ENCODE data around the gene NAA16. TPM values are rescaled to one million over a fixed set of nuclear protein-coding genes. Genes with fewer than 3 reads are reported as not detected.

The NAA16 gene
- total and polyA plus RNA-seq, 9 of the 15 experiments (the other 6 are each of a cell fraction or from before 2014, with no cell fraction given): 3.7 to 18.2 (median 12.0) TPM

DNA sequence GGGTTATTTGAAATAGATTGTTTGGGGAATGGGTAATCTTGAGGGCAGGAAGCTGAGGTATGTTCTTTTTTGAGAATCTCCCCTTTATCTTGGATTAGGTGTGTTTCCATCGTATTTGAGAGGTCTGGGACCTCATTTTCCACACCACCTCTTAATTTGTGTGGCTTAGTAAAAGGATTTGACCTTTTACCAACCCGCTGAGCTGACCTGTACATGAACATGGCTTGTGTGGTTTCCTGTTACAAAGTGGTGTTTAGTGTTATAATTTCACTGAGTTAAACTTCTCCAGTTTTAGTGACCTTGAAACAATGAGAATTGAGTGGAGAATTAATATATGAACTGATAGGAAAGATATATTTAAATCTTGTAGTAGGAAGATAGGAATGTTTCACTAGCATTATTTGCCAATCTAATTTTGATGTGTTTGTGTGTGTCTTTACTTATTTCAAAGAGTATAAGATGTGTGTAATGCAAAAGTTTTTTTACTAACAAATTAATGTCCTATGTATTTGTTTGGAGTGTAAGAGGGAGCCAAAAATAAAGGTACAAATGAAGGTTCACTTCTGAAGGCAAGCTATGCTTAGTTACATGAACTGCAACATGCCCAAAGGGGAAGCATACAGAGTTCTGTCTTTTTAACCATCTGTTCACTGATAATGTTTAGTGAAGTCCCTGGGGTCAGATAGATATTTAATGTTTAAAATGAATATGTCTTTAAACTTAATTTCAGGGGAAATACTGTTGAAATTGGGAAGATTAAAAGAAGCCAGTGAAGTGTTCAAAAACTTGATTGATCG is 17.1 kb downstream of the NAA16 start:
- H3K9me3 ChIP-seq (replicated peaks; ENCODE audit: control insufficient read depth, insufficient read depth, low read depth, low read length): no peaks in the 10 kb centered on the region
- POLR2A ChIA-PET: no interaction called here
- no peaks in the 10 kb centered on the region for H3K9me1 ChIP-seq (ENCODE audit: control insufficient read depth, insufficient read depth, low read length)
- no peak overlapping the region for H3K27ac ChIP-seq (ENCODE audit: extremely low read depth, low read depth, low read length)
- no peak overlapping the region for H3K9ac ChIP-seq (ENCODE audit: insufficient read depth in 1 of 2, low read depth in 2 of 2, low read length in 2 of 2)
- CTCF ChIA-PET (ENCODE audit: low intra/inter-chr PET ratio): no interaction called here
- no peaks in the 10 kb centered on the region for H3K79me2 ChIP-seq (ENCODE audit: control insufficient read depth, insufficient read depth, low read length)
- H3K4me2 ChIP-seq (ENCODE audit: insufficient read depth, low read length): no peak overlapping the region
- no peak for DNase-seq (ENCODE audit: extremely low read depth in 1 of 4, low spot score in 3 of 4)
- H3K4me3 ChIP-seq: no peak overlapping the region
- in situ Hi-C loops (cut with MboI): no loop called here
- H2AFZ ChIP-seq (ENCODE audit: low read depth, low read length): no peak overlapping the region
- H3K27me3 ChIP-seq (ENCODE audit: control insufficient read depth in 2 of 2, insufficient read depth in 2 of 2, low read length in 2 of 2): no peaks in the 10 kb centered on the region
- intact Hi-C loops (cut with micrococcal nuclease): no loop called here
- no TSS peak for BruUV-seq (replicated peaks)
- H3K4me1 ChIP-seq (replicated peaks in 1 of 2; ENCODE audit: control insufficient read depth in 2 of 2, insufficient read depth in 2 of 2, low read length in 2 of 2): no peaks in the 10 kb centered on the region
- peaks cover 51% of the 10 kb centered on the region for H3K36me3 ChIP-seq (ENCODE audit: control insufficient read depth, insufficient read depth, low read length)
- ATAC-seq: no peak
- H4K20me1 ChIP-seq (replicated peaks; ENCODE audit: control insufficient read depth, insufficient read depth, low read length): no peaks in the 10 kb centered on the region
- 79% methylated on average over 3 of the region's 3 CpGs for WGBS (ENCODE audit: insufficient coverage, low coverage, missing lambda C conversion rate)
- no peak for FAIRE-seq
- TF ChIP-seq ZBED1 (IDR thresholded peaks at IDR 0.05) (no peak), BDP1 (IDR thresholded peaks at IDR 0.05; ENCODE audit: insufficient read depth, insufficient read length) (no peak), DDX20 (tag; IDR thresholded peaks at IDR 0.05; ENCODE audit: low read depth) (no peak), POLR2B (IDR thresholded peaks at IDR 0.05; ENCODE audit: low read depth, partially characterized antibody) (no peak), ZNF717 (CRISPR knock-in tag; IDR thresholded peaks at IDR 0.05) (no peak), CEBPZ (IDR thresholded peaks at IDR 0.05; ENCODE audit: borderline replicate concordance, low read depth, low read length) (no peak), ZNF12 (CRISPR knock-in tag; IDR thresholded peaks at IDR 0.05) (no peak), ZNF23 (CRISPR knock-in tag; IDR thresholded peaks at IDR 0.05) (no peak), RAD21 (CRISPR knock-in tag; conservative IDR thresholded peaks at IDR 0.05 in 1 of 2, IDR thresholded peaks at IDR 0.05 in 1 of 2) (no peak), ZKSCAN1 (IDR thresholded peaks at IDR 0.05; ENCODE audit: low read depth, low read length) (no peak), SP1 (CRISPR knock-in tag; IDR thresholded peaks at IDR 0.05) (no peak), POLR3A (IDR thresholded peaks at IDR 0.05; ENCODE audit: borderline replicate concordance, extremely low read depth, insufficient read depth, insufficient read length) (no peak), SMARCA4 (IDR thresholded peaks at IDR 0.05) (no peak), POLR3G (IDR thresholded peaks at IDR 0.05; ENCODE audit: extremely low read depth, insufficient read length, insufficient replicate concordance) (no peak), HDAC3 (IDR thresholded peaks at IDR 0.05; ENCODE audit: borderline replicate concordance, partially characterized antibody) (no peak)
- TF ChIP-seq, protein P1, sequence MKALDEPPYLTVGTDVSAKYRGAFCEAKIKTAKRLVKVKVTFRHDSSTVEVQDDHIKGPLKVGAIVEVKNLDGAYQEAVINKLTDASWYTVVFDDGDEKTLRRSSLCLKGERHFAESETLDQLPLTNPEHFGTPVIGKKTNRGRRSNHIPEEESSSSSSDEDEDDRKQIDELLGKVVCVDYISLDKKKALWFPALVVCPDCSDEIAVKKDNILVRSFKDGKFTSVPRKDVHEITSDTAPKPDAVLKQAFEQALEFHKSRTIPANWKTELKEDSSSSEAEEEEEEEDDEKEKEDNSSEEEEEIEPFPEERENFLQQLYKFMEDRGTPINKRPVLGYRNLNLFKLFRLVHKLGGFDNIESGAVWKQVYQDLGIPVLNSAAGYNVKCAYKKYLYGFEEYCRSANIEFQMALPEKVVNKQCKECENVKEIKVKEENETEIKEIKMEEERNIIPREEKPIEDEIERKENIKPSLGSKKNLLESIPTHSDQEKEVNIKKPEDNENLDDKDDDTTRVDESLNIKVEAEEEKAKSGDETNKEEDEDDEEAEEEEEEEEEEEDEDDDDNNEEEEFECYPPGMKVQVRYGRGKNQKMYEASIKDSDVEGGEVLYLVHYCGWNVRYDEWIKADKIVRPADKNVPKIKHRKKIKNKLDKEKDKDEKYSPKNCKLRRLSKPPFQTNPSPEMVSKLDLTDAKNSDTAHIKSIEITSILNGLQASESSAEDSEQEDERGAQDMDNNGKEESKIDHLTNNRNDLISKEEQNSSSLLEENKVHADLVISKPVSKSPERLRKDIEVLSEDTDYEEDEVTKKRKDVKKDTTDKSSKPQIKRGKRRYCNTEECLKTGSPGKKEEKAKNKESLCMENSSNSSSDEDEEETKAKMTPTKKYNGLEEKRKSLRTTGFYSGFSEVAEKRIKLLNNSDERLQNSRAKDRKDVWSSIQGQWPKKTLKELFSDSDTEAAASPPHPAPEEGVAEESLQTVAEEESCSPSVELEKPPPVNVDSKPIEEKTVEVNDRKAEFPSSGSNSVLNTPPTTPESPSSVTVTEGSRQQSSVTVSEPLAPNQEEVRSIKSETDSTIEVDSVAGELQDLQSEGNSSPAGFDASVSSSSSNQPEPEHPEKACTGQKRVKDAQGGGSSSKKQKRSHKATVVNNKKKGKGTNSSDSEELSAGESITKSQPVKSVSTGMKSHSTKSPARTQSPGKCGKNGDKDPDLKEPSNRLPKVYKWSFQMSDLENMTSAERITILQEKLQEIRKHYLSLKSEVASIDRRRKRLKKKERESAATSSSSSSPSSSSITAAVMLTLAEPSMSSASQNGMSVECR (CRISPR knock-in tag; IDR thresholded peaks at IDR 0.05): no peak
